SK-N-SH (cell line): ENCODE data around the gene UGT1A1. TPM values are rescaled to one million over a fixed set of nuclear protein-coding genes. Genes with fewer than 3 reads are reported as not detected.

Experiments
- CTCF ChIA-PET: fragments of 300-600, 350-600 bp; formaldehyde crosslinking; extraction: SDS; loops from one replicate; lab custom pipeline; 2021; lab: Yijun Ruan, JAX
- POLR2A ChIA-PET: fragments of 350-600 bp; sonication (Branson Sonifier 250); formaldehyde crosslinking; extraction: SDS; loops from one replicate; lab custom pipeline; 2020; ENCODE audit warnings: antibody characterized with exemption, inconsistent platforms; lab: Yijun Ruan, JAX
- DNase-seq: peaks from one replicate; pipeline ENCODE4 v3.0.0; 2012
- H2AFZ ChIP-seq: fragments of 200-600 bp; sonication (generic); 2 replicates; pipeline ENCODE4 v1.8.1; 2016; ENCODE audit warnings: antibody characterized with exemption, mild to moderate bottlenecking, low read depth
- H3F3A ChIP-seq: fragments of 200-600 bp; sonication (generic); replicated peaks from 2 replicates; pipeline ENCODE3; 2016; ENCODE audit warnings: antibody characterized with exemption, mild to moderate bottlenecking; ENCODE audit not compliant: insufficient read depth
- H3K27ac ChIP-seq, 2 experiments: fragments of 200-500 bp in 1 of 2; fragments of 200-600 bp in 1 of 2; sonication (Bioruptor generic) in 1 of 2; sonication (generic), shearing (Covaris generic) in 1 of 2; 2 replicates each; pipeline versions ENCODE4 v1.5.1 to v1.6.1; 2014 to 2016; ENCODE audit warnings: low read depth in 2 of 2, inconsistent platforms in 1 of 2, low read length in 1 of 2, mild to moderate bottlenecking in 1 of 2, mixed read lengths in 1 of 2
- H3K27me3 ChIP-seq: fragments of 200-600 bp; sonication (generic), shearing (Covaris generic); 2 replicates; pipeline ENCODE4 v1.6.1; 2016; ENCODE audit warnings: mixed run types; ENCODE audit not compliant: insufficient read depth
- H3K36me3 ChIP-seq, 2 experiments: fragments of 200-500 bp in 1 of 2; fragments of 200-600 bp in 1 of 2; sonication (Bioruptor generic) in 1 of 2; sonication (generic) in 1 of 2; replicated peaks in 1 of 2; 2 replicates each; pipeline versions ENCODE3 to v1.5.1; 2014 to 2016; ENCODE audit warnings: low read length in 1 of 2, mild to moderate bottlenecking in 1 of 2; ENCODE audit not compliant: insufficient read depth in 2 of 2, control insufficient read depth in 1 of 2
- H3K4me1 ChIP-seq, 2 experiments: fragments of 200-500 bp in 1 of 2; fragments of 200-600 bp in 1 of 2; sonication (Bioruptor generic) in 1 of 2; sonication (generic), shearing (Covaris generic) in 1 of 2; 2 replicates each; pipeline versions ENCODE4 v1.5.1 to v1.6.1; 2014 to 2016; ENCODE audit warnings: low read depth in 1 of 2, low read length in 1 of 2, mixed run types in 1 of 2; ENCODE audit not compliant: insufficient read depth in 2 of 2, control insufficient read depth in 1 of 2
- H3K4me2 ChIP-seq: fragments of 200-600 bp; sonication (generic), shearing (Covaris generic); 2 replicates; pipeline ENCODE4 v1.6.1; 2017; ENCODE audit warnings: mixed run types
- H3K4me3 ChIP-seq, 2 experiments: fragments of 200-500 bp in 1 of 2; fragments of 200-600 bp in 1 of 2; sonication (Bioruptor generic) in 1 of 2; sonication (generic), shearing (Covaris generic) in 1 of 2; 2 replicates each; pipeline versions ENCODE4 v1.5.1 to v1.8.1; 2014 to 2016; ENCODE audit warnings: low read depth in 2 of 2, inconsistent platforms in 1 of 2, low read length in 1 of 2, mild to moderate bottlenecking in 1 of 2, mixed read lengths in 1 of 2, moderate library complexity in 1 of 2
- H3K79me2 ChIP-seq: fragments of 200-600 bp; sonication (generic); 2 replicates; pipeline ENCODE4 v1.8.1; 2017; ENCODE audit warnings: mild to moderate bottlenecking; ENCODE audit not compliant: insufficient read depth
- H3K9ac ChIP-seq: fragments of 200-600 bp; sonication (generic); 2 replicates; pipeline ENCODE4 v1.6.1; 2017; ENCODE audit warnings: mixed run types
- H3K9me2 ChIP-seq: fragments of 200-600 bp; sonication (generic); 2 replicates; pipeline ENCODE4 v1.6.1; 2017; ENCODE audit warnings: mixed run types
- H3K9me3 ChIP-seq: fragments of 200-600 bp; sonication (generic); 2 replicates; pipeline ENCODE4 v1.6.1; 2017; ENCODE audit warnings: mixed run types, mild to moderate bottlenecking, moderate library complexity
- H4K20me1 ChIP-seq: fragments of 200-600 bp; sonication (generic); 2 replicates; pipeline ENCODE4 v1.6.1; 2017; ENCODE audit warnings: mild to moderate bottlenecking, mixed run types; ENCODE audit not compliant: insufficient read depth
- ELF1 ChIP-seq: IDR thresholded peaks from 2 replicates; pipeline ENCODE4 v1.4.0; 2012
- EP300 ChIP-seq, 2 experiments: IDR thresholded peaks; 2 replicates each; pipeline versions ENCODE4 v1.4.0 to v1.6.1; 2012; ENCODE audit warnings: borderline replicate concordance in 1 of 2, low read depth in 1 of 2, low read length in 1 of 2
- FOSL2 ChIP-seq: IDR thresholded peaks from 2 replicates; pipeline ENCODE4 v1.4.0; 2012; ENCODE audit warnings: low read depth, mild to moderate bottlenecking, moderate library complexity, borderline replicate concordance
- FOXJ3 ChIP-seq: sonication (generic); formaldehyde crosslinking; IDR thresholded peaks from 2 replicates; pipeline ENCODE4 v1.5.1; 2020; ENCODE audit warnings: mild to moderate bottlenecking, missing genetic modification reagents
- GATA2 ChIP-seq: sonication (generic); formaldehyde crosslinking; IDR thresholded peaks from 2 replicates; pipeline ENCODE4 v1.5.0; 2020; ENCODE audit warnings: mild to moderate bottlenecking, missing genetic modification reagents
- JUND ChIP-seq: IDR thresholded peaks from 2 replicates; pipeline ENCODE4 v1.4.0; 2012
- MXI1 ChIP-seq: IDR thresholded peaks from 2 replicates; pipeline ENCODE4 v1.6.1; 2012; ENCODE audit warnings: mild to moderate bottlenecking, low read depth, low read length, improper control_type of control experiment
- NFIC ChIP-seq: IDR thresholded peaks from 2 replicates; pipeline ENCODE4 v1.4.0; 2012; ENCODE audit warnings: borderline replicate concordance
- NRF1 ChIP-seq: IDR thresholded peaks from 2 replicates; pipeline ENCODE4 v1.6.1; 2012; ENCODE audit warnings: low read depth, mild to moderate bottlenecking, low read length
- RAD21 ChIP-seq: IDR thresholded peaks from 2 replicates; pipeline ENCODE4 v1.6.1; 2012; ENCODE audit warnings: mild to moderate bottlenecking, low read length
- RCOR1 ChIP-seq: fragments of 150-350 bp; IDR thresholded peaks from 2 replicates; pipeline ENCODE4 v1.6.1; 2017; ENCODE audit warnings: antibody characterized with exemption, low read length
- RFX5 ChIP-seq: IDR thresholded peaks from 2 replicates; pipeline ENCODE4 v1.6.1; 2012; ENCODE audit warnings: mild to moderate bottlenecking, improper control_type of control experiment, low read length
- RXRA ChIP-seq: IDR thresholded peaks from 2 replicates; pipeline ENCODE4 v1.4.0; 2012; ENCODE audit warnings: low read depth, mild to moderate bottlenecking, borderline replicate concordance
- TAF1 ChIP-seq: IDR thresholded peaks from 2 replicates; pipeline ENCODE4 v1.6.1; 2012; ENCODE audit warnings: low read depth, mild to moderate bottlenecking, low read length, moderate library complexity, borderline replicate concordance
- TCF12 ChIP-seq: IDR thresholded peaks from 2 replicates; pipeline ENCODE4 v1.4.0; 2012
- YY1 ChIP-seq: IDR thresholded peaks from 2 replicates; pipeline ENCODE4 v1.4.0; 2012; ENCODE audit warnings: low read depth, mild to moderate bottlenecking
- WGBS: methylation state at CpG from one replicate; pipeline ENCODE4 v1.1.6; 2017; ENCODE audit warnings: low lambda C conversion rate; 5-methylcytosine and 5-hydroxymethylcytosine counted together
- polyA plus RNA-seq, 3 experiments: library from polyadenylated mRNA; depleted of rRNA; stranded (reverse); fragments of >200 nt; gene quantifications; 2 replicates each; pipeline ENCODE4 v1.2.3, GENCODE V29; 2012
- TF ChIP-seq, protein P1 (sequence below): fragments of 150-350 bp; IDR thresholded peaks from 2 replicates; pipeline ENCODE4 v1.6.1; 2017; ENCODE audit warnings: antibody characterized with exemption, low read length, low read depth, borderline replicate concordance
- TF ChIP-seq, protein P2 (sequence below): fragments of 200-600 bp; sonication (generic); IDR thresholded peaks from 2 replicates; pipeline ENCODE4 v1.6.1; 2017; ENCODE audit warnings: antibody characterized with exemption, mild to moderate bottlenecking, moderate library complexity
- TF ChIP-seq, protein P3 (sequence below): IDR thresholded peaks from 2 replicates; pipeline ENCODE4 v1.4.0; 2012; ENCODE audit warnings: low read depth, borderline replicate concordance

Gene UGT1A1
- polyA plus RNA-seq, 1 of the 3 experiments (the other 2 are of a cell fraction) = not detected

DNA sequence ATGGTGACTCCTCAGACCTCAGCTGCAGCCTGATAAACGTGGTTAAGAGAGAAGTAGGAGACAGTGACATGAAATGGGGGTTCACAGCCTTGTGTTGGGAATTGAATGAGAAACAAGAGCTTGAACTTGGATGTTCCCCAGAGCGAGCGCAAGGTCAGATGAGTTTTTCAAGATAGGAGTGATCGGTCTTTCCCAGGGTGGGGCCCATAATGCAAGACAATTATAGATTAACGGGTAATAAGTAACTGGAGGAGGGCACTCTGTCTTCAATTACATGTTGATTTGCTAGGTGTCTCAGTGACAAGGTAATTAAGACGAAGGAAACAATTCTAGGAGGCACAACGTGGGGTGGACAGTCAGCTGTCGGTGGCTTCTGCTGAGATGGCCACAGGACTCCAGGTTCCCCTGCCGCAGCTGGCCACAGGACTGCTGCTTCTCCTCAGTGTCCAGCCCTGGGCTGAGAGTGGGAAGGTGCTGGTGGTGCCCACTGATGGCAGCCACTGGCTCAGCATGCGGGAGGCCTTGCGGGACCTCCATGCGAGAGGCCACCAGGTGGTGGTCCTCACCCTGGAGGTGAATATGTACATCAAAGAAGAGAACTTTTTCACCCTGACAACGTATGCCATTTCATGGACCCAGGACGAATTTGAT is 47.3 kb upstream of the UGT1A1 start, which contains the start of gene UGT1A5:
UGT1A5 (plus strand) TSS at position 297 of the 651 bp plus-strand sequence; CDS start at position 382, 85 bp downstream.
- no peak for DNase-seq
- no peaks in the 10 kb centered on the region for H4K20me1 ChIP-seq
- no peaks in the 10 kb centered on the region for H3K9me2 ChIP-seq
- H3K4me2 ChIP-seq = no peak within 1 kb of the TSS
- H3K27ac ChIP-seq = no peak within 1 kb of the TSS
- no peaks in the 10 kb centered on the region for H3K79me2 ChIP-seq
- no peaks in the 10 kb centered on the region; the same call in 1 of the 2 replicates for H3K27me3 ChIP-seq
- TF ChIP-seq RAD21 (no peak), GATA2 (CRISPR knock-in tag) (no peak), NRF1 (no peak), TAF1 (no peak), NFIC (no peak), RFX5 (no peak), MXI1 (no peak), RCOR1 (no peak), FOSL2 (no peak), YY1 (no peak)
- TF ChIP-seq, protein P1, sequence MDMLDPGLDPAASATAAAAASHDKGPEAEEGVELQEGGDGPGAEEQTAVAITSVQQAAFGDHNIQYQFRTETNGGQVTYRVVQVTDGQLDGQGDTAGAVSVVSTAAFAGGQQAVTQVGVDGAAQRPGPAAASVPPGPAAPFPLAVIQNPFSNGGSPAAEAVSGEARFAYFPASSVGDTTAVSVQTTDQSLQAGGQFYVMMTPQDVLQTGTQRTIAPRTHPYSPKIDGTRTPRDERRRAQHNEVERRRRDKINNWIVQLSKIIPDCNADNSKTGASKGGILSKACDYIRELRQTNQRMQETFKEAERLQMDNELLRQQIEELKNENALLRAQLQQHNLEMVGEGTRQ = no peak
- TF ChIP-seq, protein P2, sequence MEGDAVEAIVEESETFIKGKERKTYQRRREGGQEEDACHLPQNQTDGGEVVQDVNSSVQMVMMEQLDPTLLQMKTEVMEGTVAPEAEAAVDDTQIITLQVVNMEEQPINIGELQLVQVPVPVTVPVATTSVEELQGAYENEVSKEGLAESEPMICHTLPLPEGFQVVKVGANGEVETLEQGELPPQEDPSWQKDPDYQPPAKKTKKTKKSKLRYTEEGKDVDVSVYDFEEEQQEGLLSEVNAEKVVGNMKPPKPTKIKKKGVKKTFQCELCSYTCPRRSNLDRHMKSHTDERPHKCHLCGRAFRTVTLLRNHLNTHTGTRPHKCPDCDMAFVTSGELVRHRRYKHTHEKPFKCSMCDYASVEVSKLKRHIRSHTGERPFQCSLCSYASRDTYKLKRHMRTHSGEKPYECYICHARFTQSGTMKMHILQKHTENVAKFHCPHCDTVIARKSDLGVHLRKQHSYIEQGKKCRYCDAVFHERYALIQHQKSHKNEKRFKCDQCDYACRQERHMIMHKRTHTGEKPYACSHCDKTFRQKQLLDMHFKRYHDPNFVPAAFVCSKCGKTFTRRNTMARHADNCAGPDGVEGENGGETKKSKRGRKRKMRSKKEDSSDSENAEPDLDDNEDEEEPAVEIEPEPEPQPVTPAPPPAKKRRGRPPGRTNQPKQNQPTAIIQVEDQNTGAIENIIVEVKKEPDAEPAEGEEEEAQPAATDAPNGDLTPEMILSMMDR = no peak
- TF ChIP-seq, protein P3, sequence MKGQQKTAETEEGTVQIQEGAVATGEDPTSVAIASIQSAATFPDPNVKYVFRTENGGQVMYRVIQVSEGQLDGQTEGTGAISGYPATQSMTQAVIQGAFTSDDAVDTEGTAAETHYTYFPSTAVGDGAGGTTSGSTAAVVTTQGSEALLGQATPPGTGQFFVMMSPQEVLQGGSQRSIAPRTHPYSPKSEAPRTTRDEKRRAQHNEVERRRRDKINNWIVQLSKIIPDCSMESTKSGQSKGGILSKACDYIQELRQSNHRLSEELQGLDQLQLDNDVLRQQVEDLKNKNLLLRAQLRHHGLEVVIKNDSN = no peak
- no peak within 1 kb of the TSS for H2AFZ ChIP-seq
- H3F3A ChIP-seq = peaks cover 2% of the 10 kb centered on the region
- WGBS = 59% methylated on average over 9 of the region's 14 CpGs
- no peaks in the 10 kb centered on the region for H3K9me3 ChIP-seq
- ChIA-PET POLR2A (no interaction called here), CTCF (interaction anchor here (0.9 to 2.4 kb wide), 5 partner anchors 15 to 268 kb away, joined by 3 to 12 read pairs (median 4); partner anchors contain the start of gene USP40)
- H3K36me3 ChIP-seq = no peaks in the 10 kb centered on the region
- H3K4me3 ChIP-seq = no peak within 1 kb of the TSS
- H3K4me1 ChIP-seq = peaks cover 0 to 3% of the 10 kb centered on the region in 2 experiments; a peak in 2 of 4 replicates
- H3K9ac ChIP-seq = no peak within 1 kb of the TSS

DNA sequence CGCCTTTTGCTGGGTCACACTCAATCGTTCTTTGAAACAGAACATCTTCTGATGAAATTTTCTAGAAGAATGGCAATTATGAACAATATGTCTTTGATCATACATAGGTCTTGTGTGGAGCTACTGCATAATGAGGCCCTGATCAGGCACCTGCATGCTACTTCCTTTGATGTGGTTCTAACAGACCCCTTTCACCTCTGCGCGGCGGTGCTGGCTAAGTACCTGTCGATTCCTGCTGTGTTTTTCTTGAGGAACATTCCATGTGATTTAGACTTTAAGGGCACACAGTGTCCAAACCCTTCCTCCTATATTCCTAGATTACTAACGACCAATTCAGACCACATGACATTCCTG is 46.8 kb upstream of the UGT1A1 start:
- DNase-seq = no peak
- CTCF ChIA-PET = no interaction called here
- TF ChIP-seq ELF1 = no peak
- TF ChIP-seq EP300 (IDR thresholded peaks at IDR 0.05; ENCODE audit: borderline replicate concordance in 1 of 2, low read depth in 1 of 2, low read length in 1 of 2) = no peak
- TF ChIP-seq, protein P2 = no peak
- TF ChIP-seq RAD21 = no peak
- no peak for TF ChIP-seq FOXJ3 (CRISPR knock-in tag)
- TF ChIP-seq TCF12 = no peak
- TF ChIP-seq RXRA = no peak
- TF ChIP-seq JUND = no peak
- no peaks in the 10 kb centered on the region for H3K79me2 ChIP-seq
- H2AFZ ChIP-seq = no peak overlapping the region
- peaks cover 2% of the 10 kb centered on the region for H3F3A ChIP-seq
- POLR2A ChIA-PET = no interaction called here
- no peaks in the 10 kb centered on the region for H3K9me3 ChIP-seq
- H3K27me3 ChIP-seq = no peaks in the 10 kb centered on the region; the same call in 1 of the 2 replicates
- H3K4me1 ChIP-seq = no peaks in the 10 kb centered on the region; a peak in 2 of 4 replicates
- H3K9ac ChIP-seq = no peak overlapping the region
- H3K4me2 ChIP-seq = no peak overlapping the region
- H3K27ac ChIP-seq = no peak overlapping the region
- H4K20me1 ChIP-seq = no peaks in the 10 kb centered on the region
- 76% methylated on average over 7 of the region's 7 CpGs for WGBS
- H3K4me3 ChIP-seq = no peak overlapping the region
- H3K9me2 ChIP-seq = no peaks in the 10 kb centered on the region
- no peaks in the 10 kb centered on the region for H3K36me3 ChIP-seq
